Kidney (tissue), 14 donors: ENCODE results near the gene SSR4. TPM values are rescaled to one million over a fixed set of nuclear protein-coding genes. Genes with fewer than 3 reads are reported as not detected.

Source experiments
- DNase-seq, 5 donors: peaks; one replicate each; pipeline ENCODE4 v3.0.0-alpha.2; 2013 to 2020
- FAIRE-seq: peaks from 2 replicates; lab custom pipeline; 2012; peaks lifted over from hg19 to GRCh38; lab: Jason Lieb, UNC
- H3K27ac ChIP-seq, 2 donors: one replicate each; pipeline ENCODE4 v1.7.0; 2013; ENCODE audit warnings: low read depth in 2 of 2, low read length in 2 of 2, inconsistent platforms in 1 of 2
- H3K27me3 ChIP-seq: one replicate; pipeline ENCODE4 v1.7.1; 2013; ENCODE audit warnings: low read length, inconsistent platforms; ENCODE audit not compliant: control insufficient read depth, insufficient read depth
- H3K36me3 ChIP-seq, 3 donors: one replicate each; pipeline versions ENCODE4 v1.7.0 to v1.7.1; 2013; ENCODE audit warnings: low read length in 3 of 3, control low read depth in 1 of 3, inconsistent platforms in 1 of 3; ENCODE audit not compliant: insufficient read depth in 3 of 3, control insufficient read depth in 2 of 3
- H3K4me1 ChIP-seq, 3 donors: one replicate each; pipeline versions ENCODE4 v1.7.0 to v1.7.1; 2013; ENCODE audit warnings: low read length in 3 of 3, inconsistent platforms in 1 of 3, low read depth in 1 of 3; ENCODE audit not compliant: control insufficient read depth in 2 of 3, insufficient read depth in 2 of 3
- H3K4me3 ChIP-seq, 3 donors: one replicate each; pipeline versions ENCODE4 v1.7.0 to v1.8.1; 2013; ENCODE audit warnings: low read length in 3 of 3, control low read depth in 1 of 3, inconsistent platforms in 1 of 3
- H3K9ac ChIP-seq, 3 donors: one replicate each; pipeline versions ENCODE4 v1.7.0 to v1.7.1; 2013; ENCODE audit warnings: low read length in 3 of 3, control low read depth in 1 of 3, inconsistent platforms in 1 of 3
- H3K9me3 ChIP-seq, 3 donors: one replicate each; pipeline versions ENCODE4 v1.7.0 to v1.7.1; 2013; ENCODE audit warnings: low read length in 3 of 3, control low read depth in 1 of 3, inconsistent platforms in 1 of 3; ENCODE audit not compliant: control insufficient read depth in 2 of 3, insufficient read depth in 1 of 3
- intact Hi-C: fragments of 100-400 bp; cut with DNase I; formaldehyde crosslinking; loops from one replicate; pipeline ENCODE4 v1.11.1; 2022
- polyA plus RNA-seq: library from polyadenylated mRNA; stranded (reverse); fragments of 350-450 nt; fragmentation: Illumina TruSeq; extraction: RNeasy Lipid Tissue Mini Kit (QIAGEN cat#74804); gene quantifications from one replicate; pipeline ENCODE4 v1.2.3, GENCODE V29; 2014; ENCODE audit warnings: low read depth, low replicate concordance; ENCODE audit not compliant: insufficient read depth
- total RNA-seq: library from RNA; stranded (reverse); fragmentation: NEBNext Ultra II Directional; extraction: Animal tissue kit (Norgen Biotek cat#: 25700); gene quantifications from one replicate; pipeline ENCODE4 v1.2.1, GENCODE V29; 2021
- TF ChIP-seq, protein P1 (sequence below): IDR thresholded peaks from 3 replicates; pipeline ENCODE4 v1.5.1; 2012; ENCODE audit warnings: mild to moderate bottlenecking, moderate library complexity, borderline replicate concordance; ENCODE audit not compliant: insufficient read depth; ENCODE audit errors: extremely low read depth
- donor health status: control.
- donor health status: control.
- donor health status: control.
- donor health status: control.
- donor health status: control.
- donor health status: DM: yes; HTN: yes; CAD: no.
- donor health status: Normal renal cell carcinoma (clear cell type).

Gene SSR4
- total and polyA plus RNA-seq, 2 donors from 2014 or later: 226 to 473 TPM

DNA sequence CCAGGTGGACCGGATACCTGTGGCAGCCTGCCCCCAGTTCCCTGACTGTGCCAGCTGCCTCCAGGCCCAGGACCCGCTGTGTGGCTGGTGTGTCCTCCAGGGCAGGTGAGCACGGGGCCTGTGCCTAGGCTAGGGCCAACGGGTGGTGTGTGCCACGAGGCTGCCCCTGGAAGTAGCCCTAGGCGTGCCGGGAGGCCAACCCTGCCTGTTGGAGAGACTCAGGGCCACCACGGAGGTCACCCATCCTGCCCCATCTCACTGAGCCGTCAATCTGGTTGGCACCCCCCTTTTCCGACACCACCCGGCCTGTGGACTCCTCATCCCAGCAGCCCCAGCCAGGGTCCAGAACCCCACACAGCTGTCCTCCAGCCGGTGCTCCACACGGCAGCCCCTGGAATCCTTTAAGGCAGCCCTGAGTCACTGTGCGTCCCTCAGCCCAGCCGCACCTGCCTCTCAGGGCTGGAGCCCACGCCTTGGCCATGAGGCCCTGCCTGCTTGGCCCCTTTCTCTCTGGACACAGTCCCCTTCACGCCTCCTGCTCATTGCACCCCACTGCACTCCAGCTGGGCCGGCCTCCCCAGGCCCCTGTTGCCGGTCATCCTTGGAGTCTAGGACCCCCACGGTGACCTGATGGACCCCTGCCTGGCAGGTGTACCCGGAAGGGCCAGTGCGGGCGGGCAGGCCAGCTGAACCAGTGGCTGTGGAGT is 25.2 kb upstream of the SSR4 start:
- no peak overlapping the region for H3K9ac ChIP-seq
- H3K9me3 ChIP-seq: no peaks in the 10 kb centered on the region
- H3K27ac ChIP-seq: no peak overlapping the region
- H3K36me3 ChIP-seq: no peaks in the 10 kb centered on the region
- no peak overlapping the region for H3K4me3 ChIP-seq
- intact Hi-C loops: loop anchor here (10.0 kb wide), 1 partner anchor 185 kb away; no protein-coding TSS in a partner anchor
- TF ChIP-seq, protein P1, sequence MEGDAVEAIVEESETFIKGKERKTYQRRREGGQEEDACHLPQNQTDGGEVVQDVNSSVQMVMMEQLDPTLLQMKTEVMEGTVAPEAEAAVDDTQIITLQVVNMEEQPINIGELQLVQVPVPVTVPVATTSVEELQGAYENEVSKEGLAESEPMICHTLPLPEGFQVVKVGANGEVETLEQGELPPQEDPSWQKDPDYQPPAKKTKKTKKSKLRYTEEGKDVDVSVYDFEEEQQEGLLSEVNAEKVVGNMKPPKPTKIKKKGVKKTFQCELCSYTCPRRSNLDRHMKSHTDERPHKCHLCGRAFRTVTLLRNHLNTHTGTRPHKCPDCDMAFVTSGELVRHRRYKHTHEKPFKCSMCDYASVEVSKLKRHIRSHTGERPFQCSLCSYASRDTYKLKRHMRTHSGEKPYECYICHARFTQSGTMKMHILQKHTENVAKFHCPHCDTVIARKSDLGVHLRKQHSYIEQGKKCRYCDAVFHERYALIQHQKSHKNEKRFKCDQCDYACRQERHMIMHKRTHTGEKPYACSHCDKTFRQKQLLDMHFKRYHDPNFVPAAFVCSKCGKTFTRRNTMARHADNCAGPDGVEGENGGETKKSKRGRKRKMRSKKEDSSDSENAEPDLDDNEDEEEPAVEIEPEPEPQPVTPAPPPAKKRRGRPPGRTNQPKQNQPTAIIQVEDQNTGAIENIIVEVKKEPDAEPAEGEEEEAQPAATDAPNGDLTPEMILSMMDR: no peak
- no peak for FAIRE-seq
- peak in 2 of 5 donors; percentile 18 to 75 for DNase-seq
- H3K4me1 ChIP-seq: no peaks in the 10 kb centered on the region
- no peaks in the 10 kb centered on the region for H3K27me3 ChIP-seq

DNA sequence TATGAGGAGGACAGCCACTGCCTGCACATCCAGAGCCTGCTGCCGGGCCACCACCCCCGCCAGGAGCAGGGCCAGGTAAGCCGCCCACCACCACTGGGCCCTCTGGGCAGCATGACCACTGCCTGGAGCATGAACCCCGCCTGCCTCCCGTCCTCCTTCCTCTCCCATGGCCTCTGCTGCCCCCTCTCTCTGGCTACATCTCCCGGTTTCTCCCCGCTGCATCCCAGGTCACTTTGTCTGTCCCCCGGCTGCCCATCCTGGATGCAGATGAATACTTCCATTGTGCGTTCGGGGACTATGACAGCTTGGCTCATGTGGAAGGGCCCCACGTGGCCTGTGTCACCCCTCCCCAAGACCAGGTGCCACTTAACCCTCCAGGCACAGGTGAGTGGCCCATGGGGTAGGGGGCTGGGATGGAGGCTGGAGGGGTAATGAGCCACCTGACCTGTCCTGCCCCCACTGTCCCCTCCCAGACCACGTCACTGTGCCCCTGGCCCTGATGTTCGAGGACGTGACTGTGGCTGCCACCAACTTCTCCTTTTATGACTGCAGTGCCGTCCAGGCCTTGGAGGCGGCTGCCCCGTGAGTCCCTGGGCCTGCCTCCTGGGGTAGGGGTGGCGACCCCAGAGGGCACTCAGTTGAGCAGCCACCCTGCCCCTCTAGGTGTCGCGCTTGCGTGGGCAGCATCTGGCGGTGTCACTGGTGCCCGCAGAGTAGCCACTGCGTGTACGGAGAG is 24.4 kb upstream of the SSR4 start:
- DNase-seq: peak in 1 of 5 donors; percentile 24
- H3K4me1 ChIP-seq: no peaks in the 10 kb centered on the region
- H3K36me3 ChIP-seq: no peaks in the 10 kb centered on the region
- H3K9ac ChIP-seq: no peak overlapping the region
- no peaks in the 10 kb centered on the region for H3K27me3 ChIP-seq
- intact Hi-C loops: loop anchor here (10.0 kb wide), 1 partner anchor 185 kb away; no protein-coding TSS in a partner anchor
- FAIRE-seq: no peak
- no peak overlapping the region for H3K4me3 ChIP-seq
- H3K27ac ChIP-seq: no peak overlapping the region
- TF ChIP-seq, protein P1: no peak
- H3K9me3 ChIP-seq: no peaks in the 10 kb centered on the region

DNA sequence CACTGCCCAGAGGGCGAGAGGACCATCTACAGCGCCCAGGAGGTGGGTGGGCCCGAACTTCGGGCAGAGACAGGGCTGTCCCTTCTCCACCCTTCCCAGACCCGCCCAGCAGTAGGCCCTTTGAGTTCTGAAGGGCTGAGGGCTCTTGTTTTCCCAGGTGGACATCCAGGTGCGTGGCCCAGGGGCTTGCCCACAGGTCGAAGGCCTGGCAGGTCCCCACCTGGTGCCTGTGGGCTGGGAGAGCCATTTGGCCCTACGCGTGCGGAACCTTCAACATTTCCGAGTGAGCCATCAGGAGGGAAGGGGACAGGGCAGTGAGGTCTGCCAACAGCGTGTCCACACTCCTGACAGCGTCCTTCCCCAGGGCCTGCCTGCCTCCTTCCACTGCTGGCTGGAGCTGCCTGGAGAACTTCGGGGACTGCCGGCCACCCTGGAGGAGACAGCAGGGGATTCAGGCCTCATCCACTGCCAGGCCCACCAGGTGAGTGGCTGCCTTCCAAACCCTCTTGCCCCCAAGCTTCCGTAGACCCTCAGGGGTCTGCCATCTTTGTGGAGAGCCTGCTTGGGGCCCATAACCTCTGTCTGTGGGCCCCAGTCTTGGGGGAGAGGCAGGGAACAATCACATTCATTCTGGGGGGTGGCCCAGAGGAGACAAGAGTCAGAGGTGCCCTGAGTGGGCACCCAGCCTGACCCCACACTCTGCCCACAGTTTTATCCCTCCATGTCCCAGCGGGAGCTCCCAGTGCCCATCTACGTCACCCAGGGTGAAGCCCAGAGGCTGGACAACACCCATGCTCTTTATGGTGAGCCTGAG is 23.7 kb upstream of the SSR4 start:
- Histone ChIP-seq H3K27me3 (no peaks in the 10 kb centered on the region), H3K27ac (no peak overlapping the region), H3K9ac (no peak overlapping the region), H3K4me1 (no peaks in the 10 kb centered on the region), H3K9me3 (no peaks in the 10 kb centered on the region), H3K36me3 (no peaks in the 10 kb centered on the region), H3K4me3 (no peak overlapping the region)
- intact Hi-C loops: no loop called here
- DNase-seq (peak in 1 of 5 donors; percentile 25), FAIRE-seq (no peak)
- TF ChIP-seq, protein P1: no peak
